Testis (tissue), 2 donors: ENCODE measurements around the gene ACTL10.

Experiments
- POLR2A ChIP-seq: fragments of 450-650 bp; IDR thresholded peaks from one replicate; pipeline ENCODE4 v1.6.1; 2017; ENCODE audit warnings: antibody characterized with exemption, mild to moderate bottlenecking, moderate library complexity
- TF ChIP-seq, protein P1 (sequence below), 3 experiments: fragments of 450-650 bp in 2 of 3; fragments of 200-600 bp in 1 of 3; sonication (generic) in 1 of 3; IDR thresholded peaks; one replicate each; pipeline ENCODE4 v1.5.1; 2016 to 2019; ENCODE audit warnings: antibody characterized with exemption in 3 of 3, mild to moderate bottlenecking in 2 of 3, moderate library complexity in 1 of 3

DNA sequence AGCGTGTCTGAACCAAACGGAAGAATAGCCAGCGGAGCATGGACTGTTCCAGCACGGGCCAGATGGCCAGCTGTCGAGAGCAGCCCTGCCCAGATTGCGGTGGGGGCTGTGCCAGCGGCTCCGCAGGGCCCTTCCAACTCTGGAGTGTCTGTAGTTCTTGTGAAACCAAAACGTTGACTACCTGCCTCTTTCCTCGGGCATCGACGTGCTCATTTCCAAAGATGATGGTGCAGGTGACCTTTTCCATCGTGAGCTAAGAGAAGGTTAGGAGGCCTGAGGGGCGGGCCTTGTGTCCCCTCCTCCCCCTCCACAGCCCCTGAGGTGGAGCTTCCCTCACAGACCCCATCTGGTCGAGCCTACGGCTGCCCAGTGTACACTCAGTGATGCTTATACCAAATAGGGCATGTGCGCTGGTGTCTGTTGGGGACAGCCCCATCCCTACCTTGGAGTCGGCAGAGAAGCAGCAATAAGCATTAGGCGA lies 17.5 kb upstream of the ACTL10 start:
- TF ChIP-seq, protein P1, sequence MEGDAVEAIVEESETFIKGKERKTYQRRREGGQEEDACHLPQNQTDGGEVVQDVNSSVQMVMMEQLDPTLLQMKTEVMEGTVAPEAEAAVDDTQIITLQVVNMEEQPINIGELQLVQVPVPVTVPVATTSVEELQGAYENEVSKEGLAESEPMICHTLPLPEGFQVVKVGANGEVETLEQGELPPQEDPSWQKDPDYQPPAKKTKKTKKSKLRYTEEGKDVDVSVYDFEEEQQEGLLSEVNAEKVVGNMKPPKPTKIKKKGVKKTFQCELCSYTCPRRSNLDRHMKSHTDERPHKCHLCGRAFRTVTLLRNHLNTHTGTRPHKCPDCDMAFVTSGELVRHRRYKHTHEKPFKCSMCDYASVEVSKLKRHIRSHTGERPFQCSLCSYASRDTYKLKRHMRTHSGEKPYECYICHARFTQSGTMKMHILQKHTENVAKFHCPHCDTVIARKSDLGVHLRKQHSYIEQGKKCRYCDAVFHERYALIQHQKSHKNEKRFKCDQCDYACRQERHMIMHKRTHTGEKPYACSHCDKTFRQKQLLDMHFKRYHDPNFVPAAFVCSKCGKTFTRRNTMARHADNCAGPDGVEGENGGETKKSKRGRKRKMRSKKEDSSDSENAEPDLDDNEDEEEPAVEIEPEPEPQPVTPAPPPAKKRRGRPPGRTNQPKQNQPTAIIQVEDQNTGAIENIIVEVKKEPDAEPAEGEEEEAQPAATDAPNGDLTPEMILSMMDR (IDR thresholded peaks at IDR 0.05): no peak
- no peak for TF ChIP-seq POLR2A
